Gastroesophageal sphincter (tissue), 4 donors: ENCODE measurements around the gene CNNM2. TPM values are rescaled to one million over a fixed set of nuclear protein-coding genes. Genes with fewer than 3 reads are reported as not detected.
"Not testable (repeated sequence)": the region's sequence is repeated elsewhere in the genome, so short reads cannot be mapped to it uniquely, and the experiment has no call there.

Source experiments
- ATAC-seq: fragments of 150-250 bp; one replicate; pipeline ENCODE4 v1.9.1; 2016; ENCODE audit warnings: mild to moderate bottlenecking, moderate library complexity
- H3K27ac ChIP-seq, 4 donors: fragments of 200-600 bp; sonication (generic) in 3 of 4; 1 replicate in 3 of 4; 2 replicates in 1 of 4; pipeline ENCODE4 v1.5.1; 2016 to 2019
- H3K27me3 ChIP-seq: fragments of 200-600 bp; sonication (generic); one replicate; pipeline ENCODE4 v1.5.1; 2019
- H3K36me3 ChIP-seq, 2 donors: fragments of 200-600 bp; sonication (generic); one replicate each; pipeline ENCODE4 v1.5.1; 2019; ENCODE audit warnings: control low read depth in 1 of 2
- H3K4me1 ChIP-seq, 3 donors: fragments of 200-600 bp; sonication (generic); 1 replicate in 2 of 3; 2 replicates in 1 of 3; pipeline ENCODE4 v1.5.1; 2016 to 2019; ENCODE audit warnings: control low read depth in 2 of 3
- H3K4me3 ChIP-seq, 2 donors: fragments of 200-600 bp; sonication (generic); one replicate each; pipeline ENCODE4 v1.5.1; 2019; ENCODE audit warnings: mild to moderate bottlenecking in 1 of 2, moderate library complexity in 1 of 2
- H3K9me3 ChIP-seq, 3 donors: fragments of 200-600 bp; sonication (generic); one replicate each; pipeline ENCODE4 v1.5.1; 2017 to 2019; ENCODE audit warnings: control low read depth in 2 of 3
- CTCF ChIP-seq, 4 experiments: fragments of 200-600 bp in 2 of 4; fragments of 450-650 bp in 2 of 4; sonication (generic) in 1 of 4; IDR thresholded peaks; one replicate each; pipeline ENCODE4 v1.5.1; 2017 to 2019; ENCODE audit warnings: antibody characterized with exemption in 4 of 4, mild to moderate bottlenecking in 2 of 4, moderate library complexity in 2 of 4
- EP300 ChIP-seq: sonication (generic); formaldehyde crosslinking; IDR thresholded peaks from one replicate; pipeline ENCODE4 v1.6.1; 2017; ENCODE audit warnings: antibody characterized with exemption, mild to moderate bottlenecking
- POLR2A ChIP-seq, 2 donors: fragments of 450-650 bp; IDR thresholded peaks; one replicate each; pipeline ENCODE4 v1.6.1; 2017; ENCODE audit warnings: antibody characterized with exemption in 2 of 2, mild to moderate bottlenecking in 2 of 2, moderate library complexity in 1 of 2
- POLR2AphosphoS5 ChIP-seq: sonication (generic); formaldehyde crosslinking; IDR thresholded peaks from one replicate; pipeline ENCODE4 v1.6.1; 2017; ENCODE audit warnings: antibody characterized with exemption
- WGBS, 2 donors: methylation state at CpG; one replicate each; pipeline ENCODE4 v1.1.5; 2018; ENCODE audit warnings: low coverage in 1 of 2; 5-methylcytosine and 5-hydroxymethylcytosine counted together
- total RNA-seq, 4 donors: library from RNA; depleted of rRNA; stranded (reverse); fragments of >200 nt; gene quantifications; one replicate each; pipeline ENCODE4 v1.1.0, GENCODE V29; 2016

Gene CNNM2
- total RNA-seq, 4 donors from 2014 or later = 3.8 to 10.7 (median 7.5) TPM

DNA sequence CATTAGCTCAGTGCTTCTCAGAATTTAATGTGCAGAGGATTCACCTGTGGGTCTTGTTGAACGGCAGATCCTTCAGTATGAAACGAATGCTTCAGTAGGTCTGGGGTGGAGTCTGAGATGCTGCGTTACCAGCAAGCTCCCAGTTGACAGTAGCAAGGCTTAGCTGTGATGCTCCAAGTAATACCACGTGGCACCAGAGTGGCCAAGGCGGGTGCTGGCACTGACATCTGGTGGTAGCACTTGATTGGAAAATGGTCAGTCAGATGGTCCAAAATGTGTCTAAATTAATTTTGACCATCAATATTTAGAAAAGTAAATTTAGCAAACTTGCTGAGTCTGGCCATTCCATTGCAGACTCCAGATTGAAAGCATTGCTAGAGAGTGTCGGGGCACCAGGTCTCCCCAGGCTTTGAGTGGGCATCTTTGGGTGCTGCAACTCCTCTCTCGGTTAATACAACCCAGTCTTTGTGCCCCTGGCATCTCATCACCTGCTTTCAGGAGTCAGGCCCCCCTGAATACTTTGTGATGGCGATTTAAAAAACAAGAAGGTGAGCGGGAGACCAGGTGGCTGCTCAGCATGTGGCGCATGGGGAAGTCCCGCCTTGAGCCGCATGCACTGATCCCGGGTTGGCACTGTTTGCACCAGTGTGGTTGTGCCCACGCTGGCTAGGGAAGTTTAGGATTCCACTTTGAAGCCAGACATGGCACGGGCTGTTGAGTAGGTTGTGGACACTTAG, 144.9 kb downstream of the CNNM2 start:
- H3K4me1 ChIP-seq = no peaks in the 10 kb centered on the region
- no peaks in the 10 kb centered on the region for H3K27me3 ChIP-seq
- no peak overlapping the region for H3K4me3 ChIP-seq
- no peaks in the 10 kb centered on the region for H3K9me3 ChIP-seq
- peaks cover 0 to 19% of the 10 kb centered on the region in 2 donors for H3K36me3 ChIP-seq
- ATAC-seq = no peak
- WGBS, 2 donors = 76 to 79% methylated on average over 5 to 8 of the region's 15 CpGs
- no peak for TF ChIP-seq POLR2A (IDR thresholded peaks at IDR 0.05)
- TF ChIP-seq CTCF (IDR thresholded peaks at IDR 0.05) = no peak
- TF ChIP-seq EP300 = no peak
- no peak for TF ChIP-seq POLR2AphosphoS5
- H3K27ac ChIP-seq = no peak overlapping the region

DNA sequence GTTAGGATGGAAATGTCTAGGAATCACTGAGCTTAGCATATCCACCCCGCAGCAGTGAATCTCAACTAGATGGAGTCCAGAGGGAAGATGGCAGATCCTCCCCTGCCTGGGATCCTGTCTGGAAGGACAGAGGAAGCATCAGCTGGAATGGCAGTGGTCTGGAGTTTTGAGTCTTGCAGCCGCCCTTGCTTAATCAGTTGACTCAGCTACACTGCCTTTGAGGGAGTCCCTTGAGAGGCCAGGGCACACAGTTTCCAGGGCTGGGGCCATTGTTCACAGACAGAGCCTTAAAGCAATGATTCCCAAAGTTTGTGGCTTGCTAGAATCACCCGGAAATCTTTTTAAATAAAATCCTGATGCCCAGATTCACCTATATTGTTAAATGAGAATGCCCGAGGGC, 146.9 kb downstream of the CNNM2 start:
- 79 to 95% methylated on average over 2 to 3 of the region's 4 CpGs for WGBS, 2 donors
- TF ChIP-seq POLR2A (IDR thresholded peaks at IDR 0.05) = no peak
- TF ChIP-seq EP300 = no peak
- no peak for TF ChIP-seq CTCF (IDR thresholded peaks at IDR 0.05)
- no peak for TF ChIP-seq POLR2AphosphoS5
- ATAC-seq = no peak
- peaks cover 0 to 8% (median 0%) of the 10 kb centered on the region in 3 donors for H3K4me1 ChIP-seq
- no peaks in the 10 kb centered on the region for H3K27me3 ChIP-seq
- peaks cover 0 to 33% of the 10 kb centered on the region in 2 donors for H3K36me3 ChIP-seq
- no peak overlapping the region for H3K4me3 ChIP-seq
- no peaks in the 10 kb centered on the region for H3K9me3 ChIP-seq
- no peak overlapping the region for H3K27ac ChIP-seq

DNA sequence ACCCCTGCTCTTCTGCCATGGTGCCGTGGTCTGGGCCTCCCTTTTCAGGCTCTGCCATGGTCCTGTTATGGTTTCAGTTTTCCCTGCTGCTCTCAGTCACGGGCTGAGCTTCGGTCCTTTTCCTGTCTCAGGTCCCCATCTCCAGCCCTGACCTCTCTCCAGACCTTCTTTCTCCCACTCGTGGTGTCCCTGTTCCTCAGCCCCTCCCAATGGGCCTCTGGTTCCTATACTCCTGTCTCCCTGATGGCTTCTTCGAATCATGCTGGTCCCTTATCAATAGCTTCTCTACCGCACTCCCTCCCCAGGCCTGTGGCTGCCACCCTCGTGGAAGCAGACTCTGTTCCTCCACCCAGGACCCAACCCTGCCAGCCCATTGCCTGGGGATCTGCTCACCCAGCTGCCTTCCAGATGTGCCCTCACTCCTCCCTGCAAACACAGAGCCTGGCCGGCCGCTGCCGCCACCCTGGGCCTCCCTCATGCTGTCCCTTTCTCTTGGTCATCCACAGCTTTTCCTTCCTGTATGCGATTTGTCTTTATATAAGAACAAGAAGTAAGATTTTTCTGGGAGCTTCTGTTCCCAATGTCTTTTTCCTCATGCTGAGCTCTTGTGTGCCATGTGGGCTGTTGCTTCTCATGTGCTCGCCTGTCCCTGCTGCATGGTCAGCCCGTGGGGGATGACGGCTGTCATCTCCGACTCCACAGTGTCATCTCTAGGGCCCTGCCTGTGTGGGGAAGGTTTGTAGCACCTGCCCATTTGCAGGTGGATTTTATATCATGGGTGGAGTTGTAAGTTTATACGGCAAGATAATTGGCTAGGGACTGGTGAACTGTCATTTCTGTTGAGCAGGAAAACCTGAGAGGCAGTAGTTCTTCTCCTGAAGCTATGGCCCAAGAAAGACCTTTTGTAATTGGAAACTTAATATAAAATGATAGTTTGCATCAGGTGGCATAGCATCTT, 148.3 kb downstream of the CNNM2 start:
- WGBS, 2 donors = 83 to 89% methylated on average over 7 to 11 of the region's 16 CpGs
- Histone ChIP-seq H3K9me3 (no peaks in the 10 kb centered on the region), H3K27me3 (no peaks in the 10 kb centered on the region), H3K4me3 (no peak overlapping the region), H3K36me3 (peaks cover 0 to 41% of the 10 kb centered on the region in 2 donors), H3K4me1 (peaks cover 0 to 11% (median 0%) of the 10 kb centered on the region in 3 donors), H3K27ac (no peak overlapping the region)
- TF ChIP-seq EP300 = no peak
- no peak for TF ChIP-seq POLR2AphosphoS5
- no peak for TF ChIP-seq CTCF (IDR thresholded peaks at IDR 0.05)
- TF ChIP-seq POLR2A (IDR thresholded peaks at IDR 0.05) = no peak
- ATAC-seq = no peak

- H3K27ac ChIP-seq, H3K9me3 ChIP-seq, ATAC-seq, H3K27me3 ChIP-seq, H3K4me3 ChIP-seq: not testable (repeated sequence)
- peaks cover 0 to 11% (median 0%) of the 10 kb centered on the region in 3 donors for H3K4me1 ChIP-seq
- peaks cover 0 to 47% of the 10 kb centered on the region in 2 donors for H3K36me3 ChIP-seq
- 93% methylated on average over 2 to 4 of the region's 4 CpGs for whole genome bisulfite sequencing, 2 donors
Observed at GRCh38 chr10:103067099-103067477, 149.0 kb downstream of the CNNM2 start.

DNA sequence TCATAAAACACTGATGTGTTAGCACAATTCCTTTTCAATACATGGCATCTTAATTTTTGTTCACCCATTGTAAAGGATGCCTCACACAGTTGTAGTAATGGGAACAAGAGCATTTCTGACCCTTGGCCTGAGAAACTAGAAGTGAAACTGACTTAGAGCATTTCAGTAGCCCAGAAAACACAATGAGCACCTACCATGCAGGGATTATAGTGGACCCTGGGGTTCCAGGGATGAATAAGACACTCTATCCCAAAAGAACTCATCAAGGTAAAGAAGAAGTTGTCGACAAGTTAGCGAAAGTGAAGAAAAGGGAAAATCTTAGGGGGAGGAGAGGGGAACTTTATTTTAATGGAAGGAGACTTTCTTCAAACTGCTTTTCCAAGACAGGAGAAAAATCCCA, 149.4 kb downstream of the CNNM2 start:
- WGBS, 2 donors = 88 to 89% methylated on average over 2 of the region's 2 CpGs
- H3K4me3 ChIP-seq = no peak overlapping the region
- peaks cover 0 to 11% (median 0%) of the 10 kb centered on the region in 3 donors for H3K4me1 ChIP-seq
- no peaks in the 10 kb centered on the region for H3K27me3 ChIP-seq
- ATAC-seq = no peak
- H3K27ac ChIP-seq = no peak overlapping the region
- no peaks in the 10 kb centered on the region for H3K9me3 ChIP-seq
- H3K36me3 ChIP-seq = peaks cover 0 to 51% of the 10 kb centered on the region in 2 donors
- TF ChIP-seq EP300 (no peak), CTCF (IDR thresholded peaks at IDR 0.05) (no peak), POLR2A (IDR thresholded peaks at IDR 0.05) (no peak), POLR2AphosphoS5 (no peak)
